GM19023 (cell line): Measurements from ENCODE around the gene TTN.
"Not testable (repeated sequence)": the region's sequence is repeated elsewhere in the genome, so short reads cannot be mapped to it uniquely, and the experiment has no call there.

ENCODE experiments used
- ATAC-seq: cut with Tn5 transposase; IDR thresholded peaks from one replicate; pipeline ENCODE4 v1.9.1; 2021; ENCODE audit warnings: mild to moderate bottlenecking, moderate library complexity; ENCODE audit not compliant: unreplicated experiment

The TTN gene

GRCh38 chr2:178542569-178542968 lies 264.7 kb downstream of the TTN start:
- no peak for ATAC-seq

DNA sequence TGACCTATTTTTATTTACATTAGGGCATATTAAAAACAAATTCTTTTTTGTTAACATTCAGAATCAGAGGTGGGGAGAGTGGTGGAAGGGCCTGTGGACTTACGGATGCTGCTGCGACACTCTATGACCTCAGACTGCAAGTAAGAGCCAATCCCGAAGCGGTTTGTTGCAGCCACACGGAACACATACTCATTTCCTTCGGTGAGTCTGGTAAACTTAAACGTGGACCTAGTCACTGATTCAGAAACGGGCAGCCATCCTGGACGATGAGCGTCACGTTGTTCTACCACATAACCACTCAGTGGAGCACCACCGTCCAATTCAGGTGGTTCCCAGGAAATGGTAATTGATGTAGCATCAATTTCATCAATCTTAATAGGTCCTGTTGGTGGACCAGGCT lies 265.1 kb downstream of the TTN start:
- no peak for ATAC-seq

GRCh38 chr2:178536037-178536436 lies 271.2 kb downstream of the TTN start:
- no peak for ATAC-seq

DNA sequence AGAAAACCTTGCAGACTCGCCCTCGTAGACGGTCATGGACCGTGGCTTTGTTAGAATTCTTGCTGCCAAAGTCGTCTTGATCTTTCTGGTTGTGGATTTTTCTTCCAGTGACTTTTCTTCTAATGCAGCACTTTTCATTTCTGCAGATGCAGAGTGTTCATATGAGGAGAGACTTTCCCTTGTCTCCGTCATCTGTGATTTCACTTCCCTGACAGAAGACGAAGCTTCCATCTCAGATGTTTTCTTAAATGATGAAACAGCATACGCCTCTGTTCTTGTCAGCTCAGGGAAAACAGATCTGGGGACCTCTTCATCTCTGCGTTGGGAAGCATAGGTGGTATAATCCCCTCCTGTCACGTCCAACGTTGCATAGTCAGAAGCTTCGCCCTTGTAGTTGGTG lies 276.1 kb downstream of the TTN start:
- no peak for ATAC-seq

GRCh38 chr2:178530625-178531142 lies 276.5 kb downstream of the TTN start:
- ATAC-seq: peak; percentile 97

DNA sequence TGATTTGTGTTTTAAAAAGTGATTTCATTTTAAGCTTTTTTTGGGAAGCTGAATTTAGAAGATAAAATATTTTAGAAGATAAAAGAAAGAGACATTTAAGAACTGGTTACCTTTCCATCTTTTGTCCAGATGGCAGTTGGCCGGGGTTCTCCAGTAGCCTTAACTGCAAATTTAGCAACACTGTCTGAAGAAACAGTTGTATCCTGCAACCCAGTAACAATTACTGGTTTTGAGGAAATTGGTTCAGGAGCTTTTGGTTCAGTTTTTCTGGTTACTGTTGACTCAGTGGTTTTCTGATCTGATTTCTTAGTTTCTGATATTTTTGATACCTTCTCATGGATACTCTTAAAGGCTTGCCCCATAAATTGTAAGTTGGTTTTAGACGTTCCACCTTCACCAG lies 277.1 kb downstream of the TTN start:
- ATAC-seq: no peak

GRCh38 chr2:178529194-178529593 lies 278.0 kb downstream of the TTN start:
- no peak for ATAC-seq

DNA sequence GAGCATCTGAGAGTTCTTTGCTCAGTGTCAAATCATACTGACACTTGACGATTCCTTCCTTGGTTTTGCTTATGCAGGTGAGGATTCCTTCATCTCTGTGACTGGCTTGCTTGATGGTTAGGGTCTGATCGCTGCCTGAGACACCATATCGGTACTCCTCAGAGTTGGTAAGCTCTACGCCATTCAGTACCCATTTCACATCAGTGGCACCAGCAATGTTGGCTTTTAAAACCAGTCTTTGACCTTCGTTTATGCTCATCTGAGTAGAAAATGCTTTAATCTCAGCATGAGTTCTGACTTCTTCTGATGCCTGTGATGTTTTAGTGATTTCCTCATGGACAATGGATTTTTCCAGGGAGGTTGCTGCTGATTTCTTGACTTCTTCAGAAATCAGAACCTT lies 278.6 kb downstream of the TTN start:
- ATAC-seq: no peak

DNA sequence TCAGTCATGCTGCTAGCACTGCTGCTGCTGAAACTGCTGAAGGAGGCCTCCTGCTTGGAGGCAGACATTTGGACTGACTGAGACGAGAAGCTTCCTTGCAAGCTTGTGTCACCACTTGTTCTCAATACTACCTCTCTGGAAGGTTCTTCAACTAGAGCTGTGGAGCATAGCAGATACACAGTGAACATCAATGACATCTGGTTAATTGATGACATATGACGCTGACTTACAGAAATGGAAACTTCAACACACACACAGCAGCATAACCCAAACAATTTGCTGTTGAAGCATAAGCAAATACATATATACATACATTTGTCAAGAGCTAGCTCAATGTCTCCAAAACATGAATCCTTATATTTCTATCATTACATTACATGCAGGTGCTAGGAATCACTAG lies 279.6 kb downstream of the TTN start:
- ATAC-seq: no peak

DNA sequence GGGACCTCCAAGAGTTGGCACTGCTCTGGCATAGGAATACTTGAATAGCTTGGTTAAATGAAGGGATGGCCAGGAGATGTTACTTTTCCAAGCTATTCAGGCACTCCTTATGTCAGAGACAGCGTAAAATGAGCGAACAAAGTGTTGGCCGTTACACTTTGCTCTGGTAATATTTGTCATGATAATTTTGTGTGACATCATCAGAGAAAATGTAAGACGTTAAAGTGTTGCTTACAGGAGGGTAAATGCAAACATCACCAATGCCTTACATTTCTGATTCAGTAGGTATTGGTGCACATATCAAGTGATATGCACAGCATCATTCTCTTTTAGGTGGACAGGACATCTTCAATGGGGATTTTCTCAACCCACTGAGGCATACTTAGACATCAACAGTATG lies 281.0 kb downstream of the TTN start:
- ATAC-seq: no peak

DNA sequence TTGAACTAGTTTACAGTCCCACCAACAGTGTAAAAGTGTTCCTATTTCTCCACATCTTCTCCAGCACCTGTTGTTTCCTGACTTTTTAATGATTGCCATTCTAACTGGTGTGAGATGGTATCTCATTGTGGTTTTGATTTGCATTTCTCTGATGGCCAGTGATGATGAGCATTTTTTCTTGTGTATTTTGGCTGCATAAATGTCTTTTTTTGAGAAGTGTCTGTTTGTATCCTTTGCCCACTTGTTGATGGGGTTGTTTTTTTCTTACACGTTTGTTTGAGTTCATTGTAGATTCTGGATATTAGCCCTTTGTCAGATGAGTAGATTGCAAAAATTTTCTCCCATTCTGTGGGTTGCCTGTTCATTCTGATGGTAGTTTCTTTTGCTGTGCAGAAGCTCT lies 281.8 kb downstream of the TTN start:
- not testable (repeated sequence) for ATAC-seq

DNA sequence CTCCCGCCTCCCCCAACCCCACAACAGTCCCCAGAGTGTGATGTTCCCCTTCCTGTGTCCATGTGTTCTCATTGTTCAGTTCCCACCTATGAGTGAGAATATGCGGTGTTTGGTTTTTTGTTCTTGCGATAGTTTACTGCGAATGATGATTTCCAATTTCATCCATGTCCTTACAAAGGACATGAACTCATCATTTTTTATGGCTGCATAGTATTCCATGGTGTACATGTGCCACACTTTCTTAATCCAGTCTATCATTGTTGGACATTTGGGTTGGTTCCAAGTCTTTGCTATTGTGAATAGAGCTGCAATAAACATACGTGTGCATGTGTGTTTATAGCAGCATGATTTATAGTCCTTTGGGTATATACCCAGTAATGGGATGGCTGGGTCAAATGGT lies 282.2 kb downstream of the TTN start:
- ATAC-seq: not testable (repeated sequence)

- ATAC-seq: peak; percentile 7
Measured at GRCh38 chr2:178523596-178524134, 283.6 kb downstream of the TTN start.

- ATAC-seq: peak; percentile 97
Measured at GRCh38 chr2:178522950-178523595, 284.1 kb downstream of the TTN start.

- no peak for ATAC-seq
Measured at GRCh38 chr2:178521304-178522150, 285.7 kb downstream of the TTN start.

- no peak for ATAC-seq
Measured at GRCh38 chr2:178517496-178517895, 289.7 kb downstream of the TTN start.

DNA sequence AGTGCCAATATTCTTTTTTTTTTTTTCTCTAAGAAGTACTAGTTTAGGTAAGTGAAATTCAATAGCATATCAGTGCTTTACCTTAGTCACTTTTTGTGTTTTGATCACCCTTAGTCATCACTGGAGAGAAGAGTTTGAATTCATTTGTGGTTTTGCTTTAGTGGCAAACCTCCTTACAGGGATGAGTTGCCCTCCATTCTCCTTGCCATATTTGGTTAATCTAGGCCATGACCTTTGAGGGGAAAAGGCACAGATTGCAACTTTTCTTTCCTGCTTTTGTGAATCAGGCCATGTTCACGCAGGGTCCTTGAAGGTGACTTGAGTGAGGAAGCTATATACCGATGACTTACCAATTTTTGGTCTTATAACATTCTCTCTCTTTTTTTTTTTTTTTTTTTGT lies 292.6 kb downstream of the TTN start:
- ATAC-seq: no peak

- ATAC-seq: no peak
Measured at GRCh38 chr2:178513876-178514275, 293.3 kb downstream of the TTN start.

- ATAC-seq: no peak
Measured at GRCh38 chr2:178512484-178512883, 294.7 kb downstream of the TTN start.

- no peak for ATAC-seq
Measured at GRCh38 chr2:178510384-178510783, 296.8 kb downstream of the TTN start.

- ATAC-seq: no peak
Measured at GRCh38 chr2:178508646-178509045, 298.6 kb downstream of the TTN start.

- no peak for ATAC-seq
Measured at GRCh38 chr2:178506949-178507348, 300.3 kb downstream of the TTN start.
